ENCODE data around the gene NDUFA3.
A peak's percentile ranks its signal among the peaks of the same experiment; 100 is the strongest.

Gene NDUFA3

DNA sequence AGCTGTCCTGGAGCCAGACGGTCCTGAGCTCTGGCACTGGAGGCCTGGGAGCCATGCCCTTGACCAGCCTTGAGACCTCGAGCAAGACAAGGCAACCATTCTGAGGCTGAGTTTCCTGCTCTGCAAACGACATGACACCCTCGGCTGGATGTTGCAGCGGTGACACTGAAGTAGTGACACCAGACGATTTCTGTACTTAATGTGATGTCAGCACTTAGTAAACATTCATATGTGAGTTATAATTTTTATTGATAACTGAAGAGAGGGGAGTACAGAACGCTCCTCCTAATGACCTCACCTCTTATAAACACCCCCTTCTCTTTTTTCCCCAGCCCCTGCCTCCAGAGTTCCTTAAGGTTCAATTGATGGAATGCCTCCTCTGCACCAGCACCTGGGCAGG lies 5.8 kb downstream of the NDUFA3 start:
- no peak for DNase-seq

DNA sequence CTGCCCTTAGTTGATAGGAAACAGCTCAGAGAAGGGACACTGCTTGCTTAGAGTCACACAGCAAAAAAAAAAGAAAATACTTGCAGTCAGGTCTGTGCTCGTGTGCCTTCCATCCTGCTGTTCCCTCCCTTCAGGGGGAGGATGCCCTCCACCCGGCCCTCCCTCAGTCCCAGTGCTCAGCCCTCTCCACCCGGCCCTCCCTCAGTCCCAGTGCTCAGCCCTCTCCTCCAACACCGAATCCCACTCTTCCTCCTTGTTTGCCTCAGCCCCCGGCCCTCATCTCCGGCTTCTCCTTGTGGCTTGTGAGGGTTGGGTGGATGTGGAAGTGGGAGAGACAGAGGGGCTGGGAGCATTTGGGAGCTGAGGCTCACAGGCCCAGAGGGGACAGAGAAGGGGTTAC lies 7.0 kb downstream of the NDUFA3 start:
- no peak for DNase-seq

DNA sequence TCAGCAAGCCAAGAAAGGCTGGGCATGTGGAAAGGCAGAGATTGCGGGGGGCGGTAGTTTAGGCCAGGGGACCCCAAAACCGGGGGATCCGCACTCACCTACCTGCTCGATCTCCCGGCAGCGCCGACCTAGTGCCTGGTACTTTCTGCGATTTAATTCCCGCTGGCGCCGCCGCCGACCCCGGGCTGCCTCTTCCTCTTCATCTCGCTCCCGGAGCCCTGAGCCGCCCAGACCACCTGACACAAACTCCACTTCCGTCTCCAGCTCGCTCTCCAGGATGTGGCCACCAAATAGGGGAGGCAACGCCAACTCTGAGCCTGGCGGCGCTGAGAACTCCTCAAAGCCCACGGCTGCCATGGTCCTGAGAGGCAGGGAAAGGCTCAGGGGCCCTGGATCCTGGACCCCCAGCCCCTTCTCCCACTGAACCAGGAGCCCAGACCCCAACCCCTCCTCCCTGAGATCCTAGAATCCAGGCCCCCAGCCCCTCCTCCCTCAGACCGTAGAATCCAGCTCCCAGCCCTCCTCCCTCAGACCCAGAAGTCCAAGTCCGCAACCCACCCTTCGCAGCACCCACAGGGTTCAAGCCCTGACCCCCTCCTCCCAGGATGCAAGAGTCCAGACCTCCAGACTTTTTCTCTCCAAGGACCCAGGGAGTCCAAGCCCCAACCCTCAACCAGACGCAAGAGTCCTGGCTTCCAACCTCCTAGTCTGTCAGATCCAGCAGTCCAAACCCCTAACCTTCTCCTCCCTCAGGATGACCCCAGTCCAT lies 11.9 kb downstream of the NDUFA3 start:
- no peak for DNase-seq

DNA sequence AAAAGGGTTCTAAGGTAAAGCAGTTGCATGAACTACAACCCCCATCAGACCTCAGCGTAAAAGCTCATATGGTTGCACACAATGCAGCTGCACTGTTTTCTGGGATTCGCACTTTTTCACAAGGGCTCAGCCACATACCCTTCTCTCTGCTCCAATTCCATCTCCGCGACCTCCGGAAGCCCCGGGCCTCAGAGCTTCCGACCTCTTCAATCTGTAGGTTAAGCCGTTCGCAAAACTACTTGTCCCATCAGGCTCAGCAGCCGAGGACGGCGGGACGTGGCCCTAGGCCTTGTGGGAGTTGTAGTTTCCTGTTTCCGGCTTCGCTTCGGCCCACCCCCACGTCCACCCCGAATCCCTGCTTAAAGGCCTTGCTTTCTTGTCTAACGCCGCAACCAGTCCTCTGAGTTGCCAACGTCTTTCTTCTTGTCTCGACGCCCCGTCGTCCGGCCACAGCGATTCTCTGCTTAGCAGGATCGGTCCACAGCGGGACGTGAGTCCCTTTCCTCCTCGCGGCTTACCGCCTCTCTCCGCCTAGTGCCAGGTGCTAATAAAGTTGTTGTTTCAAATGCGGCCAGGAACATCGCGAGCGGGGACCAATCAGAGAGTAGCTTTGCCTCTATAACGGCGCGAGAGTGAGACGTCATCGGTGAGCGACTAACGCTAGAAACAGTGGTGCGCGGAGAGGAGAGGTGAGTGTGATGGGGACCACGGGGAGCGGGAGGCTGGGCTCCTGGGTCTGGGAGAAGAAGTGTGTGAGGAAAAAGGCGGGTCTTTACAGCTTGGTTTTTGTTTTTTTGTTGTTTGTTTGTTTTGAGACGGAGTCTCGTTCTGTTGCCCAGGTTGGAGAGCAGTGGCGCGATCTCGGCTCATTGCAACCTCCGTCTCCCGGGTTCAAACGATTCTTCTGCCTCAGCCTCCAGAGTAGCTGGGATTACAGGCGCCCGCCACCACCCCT lies 12.7 kb downstream of the NDUFA3 start, which contains the start of the genes PRPF31 and TFPT:
TSS of gene PRPF31 (plus strand) at position 646 of the 955 bp plus-strand sequence. CDS start 2,525 bp downstream, outside the sequence.
TSS of gene TFPT (minus strand) at position 549 of the 955 bp plus-strand sequence. CDS start at position 161, 388 bp downstream.
- peak; percentile 91 for DNase-seq

DNA sequence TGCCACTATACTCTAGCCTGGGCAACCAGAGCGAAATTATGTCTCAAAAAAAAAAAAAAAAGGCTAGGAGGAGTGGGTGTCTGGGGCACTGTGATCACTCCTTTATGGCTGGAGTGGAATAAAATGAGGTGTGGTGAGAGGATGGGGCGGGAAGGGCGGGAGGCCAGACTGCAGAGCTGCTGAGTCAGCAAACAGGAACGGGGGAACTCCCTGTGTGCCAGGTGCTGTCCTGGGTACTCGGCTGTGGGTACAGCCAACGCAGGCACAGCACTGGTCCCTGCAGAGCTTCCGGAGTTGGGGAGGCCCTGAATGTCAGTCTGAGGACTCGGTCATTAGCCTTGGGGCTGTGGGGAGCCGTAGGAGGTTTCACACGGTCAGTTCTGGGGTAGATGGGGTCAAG lies 18.6 kb downstream of the NDUFA3 start:
- no peak for DNase-seq

DNA sequence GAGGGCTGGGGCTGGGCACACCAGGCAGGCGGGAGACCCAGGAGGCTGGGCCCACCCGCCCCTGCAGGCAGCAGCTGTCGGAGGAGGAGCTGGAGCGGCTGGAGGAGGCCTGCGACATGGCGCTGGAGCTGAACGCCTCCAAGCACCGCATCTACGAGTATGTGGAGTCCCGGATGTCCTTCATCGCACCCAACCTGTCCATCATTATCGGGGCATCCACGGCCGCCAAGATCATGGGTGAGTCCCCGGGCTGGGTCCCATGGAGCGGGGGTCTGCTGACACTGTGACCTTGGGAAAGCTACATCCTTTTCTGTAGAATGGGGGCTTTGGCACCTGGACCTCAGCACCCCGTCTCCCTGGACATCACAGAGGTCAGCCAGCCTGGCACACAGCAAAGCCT lies 21.0 kb downstream of the NDUFA3 start:
- no peak for DNase-seq

DNA sequence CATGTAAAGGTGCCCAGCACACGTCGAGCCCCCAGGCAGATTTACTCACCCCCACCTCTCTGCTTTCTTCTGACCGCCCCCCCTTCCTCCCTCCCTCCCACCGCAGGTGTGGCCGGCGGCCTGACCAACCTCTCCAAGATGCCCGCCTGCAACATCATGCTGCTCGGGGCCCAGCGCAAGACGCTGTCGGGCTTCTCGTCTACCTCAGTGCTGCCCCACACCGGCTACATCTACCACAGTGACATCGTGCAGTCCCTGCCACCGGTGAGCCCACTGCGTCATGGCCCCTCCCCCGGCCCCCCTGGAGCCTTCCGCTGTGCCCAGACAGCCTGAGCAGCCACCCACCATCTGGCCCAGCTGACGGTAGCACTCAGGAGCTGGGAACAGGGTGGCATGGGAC lies 21.7 kb downstream of the NDUFA3 start:
- no peak for DNase-seq

DNA sequence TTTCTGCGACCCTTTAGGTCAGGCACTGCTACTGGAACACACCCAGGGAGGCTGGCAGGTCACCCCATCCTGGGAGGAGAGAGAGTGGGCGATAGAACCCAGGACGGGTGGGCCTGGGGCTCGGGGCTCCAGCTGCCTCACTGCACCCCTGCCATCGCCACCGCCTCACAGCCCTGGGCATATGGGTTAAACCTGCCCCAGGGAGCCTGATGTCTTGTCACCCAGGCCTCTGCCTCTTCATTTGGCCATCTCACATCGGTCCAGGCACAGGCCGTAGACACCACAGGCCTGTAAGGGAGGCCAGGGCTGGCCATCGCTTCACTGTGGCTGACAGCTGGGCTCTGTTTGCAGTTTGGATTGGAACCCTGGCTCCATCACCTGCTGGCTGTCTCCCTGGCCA lies 23.1 kb downstream of the NDUFA3 start:
- DNase-seq = no peak

DNA sequence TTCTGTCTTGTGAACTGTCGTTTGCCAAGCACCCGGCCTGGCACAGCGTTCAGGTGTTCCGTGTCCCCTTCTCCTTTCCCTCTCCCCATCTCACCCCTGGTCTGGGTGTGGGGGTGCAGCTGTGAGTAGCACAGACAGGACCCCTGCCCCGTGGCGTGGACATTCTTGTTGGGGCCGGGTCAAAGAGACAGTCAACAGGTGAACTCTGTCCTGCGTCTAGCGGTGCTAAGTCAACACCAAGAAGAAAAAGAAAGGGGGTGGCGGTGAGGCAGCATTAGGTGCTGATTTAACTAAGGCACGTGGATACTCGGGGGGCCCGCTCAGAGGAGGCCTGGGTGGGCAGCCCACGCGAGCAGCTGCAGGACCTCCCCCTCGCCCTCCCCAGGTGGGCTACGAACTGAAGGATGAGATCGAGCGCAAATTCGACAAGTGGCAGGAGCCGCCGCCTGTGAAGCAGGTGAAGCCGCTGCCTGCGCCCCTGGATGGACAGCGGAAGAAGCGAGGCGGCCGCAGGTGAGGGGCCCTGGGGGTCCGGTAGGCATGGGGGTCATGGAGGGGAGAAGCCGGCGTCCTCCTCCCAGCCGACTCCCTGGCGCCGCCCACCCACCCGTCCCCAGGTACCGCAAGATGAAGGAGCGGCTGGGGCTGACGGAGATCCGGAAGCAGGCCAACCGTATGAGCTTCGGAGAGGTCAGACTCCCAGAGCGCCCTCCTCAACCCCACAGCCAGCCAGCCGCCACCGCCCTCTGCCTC lies 25.2 kb downstream of the NDUFA3 start:
- DNase-seq = no peak

DNA sequence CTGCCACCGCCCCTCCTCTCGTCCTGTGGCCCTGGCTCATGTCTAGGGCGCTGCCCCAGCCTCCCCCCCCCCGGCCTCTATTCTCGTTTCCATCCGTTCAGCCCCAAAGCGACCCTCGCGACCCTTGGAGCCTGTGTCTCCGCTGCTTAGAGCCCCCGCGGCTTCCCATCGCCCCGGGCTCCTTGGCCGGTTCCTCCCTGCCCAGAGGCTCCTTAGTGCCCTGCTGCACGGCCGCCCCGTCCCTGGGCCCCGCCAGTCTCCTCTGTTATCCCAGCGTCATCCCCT lies 25.7 kb downstream of the NDUFA3 start:
- DNase-seq = no peak

DNA sequence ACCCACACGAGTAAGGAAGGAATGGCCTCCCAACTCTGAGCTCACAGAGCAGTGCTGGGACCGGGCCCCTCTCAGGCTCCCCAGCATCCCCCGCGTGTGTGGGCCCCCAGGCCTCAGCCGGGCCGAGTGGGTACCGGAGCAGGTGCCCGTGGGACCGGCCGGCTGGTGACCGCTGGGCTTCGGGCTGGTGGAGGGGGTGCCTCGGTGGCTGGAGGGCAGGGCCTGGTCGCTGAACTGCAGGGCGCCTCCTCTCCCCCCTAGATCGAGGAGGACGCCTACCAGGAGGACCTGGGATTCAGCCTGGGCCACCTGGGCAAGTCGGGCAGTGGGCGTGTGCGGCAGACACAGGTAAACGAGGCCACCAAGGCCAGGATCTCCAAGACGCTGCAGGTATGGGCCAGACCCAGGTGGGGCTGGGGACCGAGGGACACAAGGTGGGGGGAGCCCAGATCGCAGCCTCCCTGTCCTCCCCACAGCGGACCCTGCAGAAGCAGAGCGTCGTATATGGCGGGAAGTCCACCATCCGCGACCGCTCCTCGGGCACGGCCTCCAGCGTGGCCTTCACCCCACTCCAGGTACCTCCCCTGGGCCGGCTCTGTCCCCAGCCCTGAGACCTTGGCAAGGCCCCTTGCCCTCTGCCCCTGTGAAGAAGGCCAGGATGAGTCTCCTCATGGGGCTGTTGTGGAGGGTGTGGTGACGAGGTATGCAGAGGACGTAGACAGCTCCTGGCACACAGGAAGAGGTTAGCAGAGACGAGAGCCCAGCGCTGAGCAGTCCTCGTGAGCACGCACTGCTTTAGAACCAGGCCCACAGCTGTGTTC lies 26.4 kb downstream of the NDUFA3 start:
- DNase-seq = no peak

DNA sequence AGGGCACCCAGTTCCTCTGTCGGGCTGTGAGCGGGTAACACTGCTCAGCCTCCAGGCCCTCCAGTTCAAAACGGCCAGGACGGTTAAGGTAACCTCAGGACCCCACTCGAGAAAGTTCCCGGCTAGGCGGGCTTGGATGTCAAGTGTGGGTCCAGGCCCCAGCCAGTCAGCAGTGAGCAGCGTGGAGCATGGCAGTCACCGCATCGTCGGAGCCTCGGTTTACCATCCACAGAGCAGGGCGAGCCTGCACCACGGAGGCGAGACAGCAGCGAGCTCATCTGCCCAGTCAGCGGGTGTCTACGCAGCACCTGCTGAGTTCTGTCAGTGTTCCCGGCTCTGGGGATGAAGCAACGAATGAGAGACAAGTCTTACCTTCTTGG lies 27.0 kb downstream of the NDUFA3 start:
- DNase-seq = no peak

DNA sequence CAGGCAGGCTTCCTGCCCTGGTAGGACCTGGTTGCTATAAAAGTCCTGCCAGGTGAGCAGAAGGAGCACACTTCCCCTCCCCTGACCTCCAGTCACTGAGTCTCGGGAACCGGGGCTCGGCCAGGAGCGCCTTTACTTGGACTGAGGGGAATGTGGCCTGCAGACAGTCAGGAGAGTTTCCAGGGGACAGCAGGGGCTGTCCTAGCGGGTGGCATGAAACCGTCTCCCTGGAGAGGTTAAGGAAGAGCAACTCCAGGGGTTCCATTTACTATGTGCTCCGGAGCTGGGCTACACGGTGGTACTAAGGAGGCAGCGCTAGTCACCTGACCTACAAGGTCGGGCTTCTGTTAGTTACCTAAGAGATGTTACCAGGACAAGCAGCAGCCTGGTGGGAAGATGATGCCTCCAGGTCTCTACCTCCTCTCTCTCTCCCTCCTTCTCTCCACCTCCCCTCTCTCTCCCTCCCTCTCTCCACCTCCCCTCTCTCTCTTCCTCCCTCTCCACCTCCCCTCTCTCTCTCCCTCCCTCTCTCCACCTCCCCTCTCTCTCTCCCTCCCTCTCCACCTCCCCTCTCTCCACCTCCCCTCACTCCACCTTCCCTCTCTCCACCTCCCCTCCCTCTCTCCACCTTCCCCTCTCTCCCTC lies 30.8 kb downstream of the NDUFA3 start:
- DNase-seq = no peak

DNA sequence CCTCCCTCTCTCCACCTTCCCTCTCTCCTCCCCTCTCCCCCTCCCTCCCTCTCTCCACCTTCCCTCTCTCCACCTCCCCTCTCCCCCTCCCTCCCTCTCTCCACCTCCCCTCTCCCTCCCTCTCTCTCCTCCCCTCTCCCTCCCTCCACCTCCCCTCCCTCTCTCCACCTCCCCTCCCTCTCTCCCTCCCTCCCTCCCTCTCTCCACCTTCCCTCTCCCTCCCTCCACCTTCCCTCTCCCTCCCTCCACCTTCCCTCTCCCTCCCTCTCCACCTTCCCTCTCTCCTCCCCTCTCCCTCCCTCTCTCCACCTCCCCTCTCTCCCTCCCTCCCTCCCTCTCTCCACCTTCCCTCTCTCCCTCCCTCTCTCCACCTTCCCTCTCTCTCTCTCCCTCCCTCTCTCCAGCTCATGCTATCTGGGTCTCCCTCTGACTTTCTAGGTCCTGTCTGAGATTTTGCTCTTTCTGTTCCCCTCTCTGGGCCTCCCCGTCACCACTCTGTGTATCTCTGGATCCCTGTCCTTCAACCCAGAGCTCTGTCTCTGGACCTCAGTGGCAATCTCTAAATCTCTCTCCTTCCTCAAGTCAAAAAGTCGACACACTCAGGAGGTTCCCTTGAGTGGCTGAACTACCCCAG lies 31.4 kb downstream of the NDUFA3 start:
- no peak for DNase-seq

DNA sequence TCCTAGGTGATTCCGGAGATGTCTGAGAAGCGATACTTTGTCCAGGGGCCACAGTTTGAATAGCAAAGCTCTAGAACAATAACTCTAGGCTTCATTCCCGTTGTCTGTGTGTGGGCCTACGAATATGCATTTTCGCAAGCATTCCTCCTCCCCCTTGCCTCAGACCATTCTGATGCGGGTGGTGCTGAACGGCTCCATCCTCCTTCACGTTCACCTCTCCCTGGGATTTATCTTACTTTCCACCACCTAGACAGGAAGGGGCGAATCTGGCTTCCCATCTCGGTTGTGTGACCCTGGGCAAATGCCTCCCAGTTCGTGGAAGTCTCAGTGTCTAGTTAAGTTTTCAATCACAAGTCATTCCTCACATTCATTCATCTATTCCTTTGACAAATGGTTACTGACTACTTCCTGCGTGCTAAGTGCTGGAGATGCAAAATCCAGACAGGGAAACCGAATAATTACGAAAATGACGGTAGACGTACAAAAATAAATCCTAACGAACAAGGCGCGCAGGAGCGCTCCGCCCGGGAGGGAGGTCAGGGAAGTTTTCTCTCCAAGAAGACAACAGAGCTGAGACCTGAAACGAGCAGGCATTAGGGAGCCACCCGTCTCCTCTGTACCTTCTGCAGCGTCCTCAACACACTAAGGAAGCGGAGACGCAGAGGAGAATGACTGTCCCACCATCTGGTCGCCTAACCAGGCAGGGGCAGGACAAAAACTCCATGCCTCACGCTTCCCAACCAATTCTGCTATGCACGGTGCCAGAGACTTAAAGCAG lies 33.6 kb downstream of the NDUFA3 start:
- no peak for DNase-seq

DNA sequence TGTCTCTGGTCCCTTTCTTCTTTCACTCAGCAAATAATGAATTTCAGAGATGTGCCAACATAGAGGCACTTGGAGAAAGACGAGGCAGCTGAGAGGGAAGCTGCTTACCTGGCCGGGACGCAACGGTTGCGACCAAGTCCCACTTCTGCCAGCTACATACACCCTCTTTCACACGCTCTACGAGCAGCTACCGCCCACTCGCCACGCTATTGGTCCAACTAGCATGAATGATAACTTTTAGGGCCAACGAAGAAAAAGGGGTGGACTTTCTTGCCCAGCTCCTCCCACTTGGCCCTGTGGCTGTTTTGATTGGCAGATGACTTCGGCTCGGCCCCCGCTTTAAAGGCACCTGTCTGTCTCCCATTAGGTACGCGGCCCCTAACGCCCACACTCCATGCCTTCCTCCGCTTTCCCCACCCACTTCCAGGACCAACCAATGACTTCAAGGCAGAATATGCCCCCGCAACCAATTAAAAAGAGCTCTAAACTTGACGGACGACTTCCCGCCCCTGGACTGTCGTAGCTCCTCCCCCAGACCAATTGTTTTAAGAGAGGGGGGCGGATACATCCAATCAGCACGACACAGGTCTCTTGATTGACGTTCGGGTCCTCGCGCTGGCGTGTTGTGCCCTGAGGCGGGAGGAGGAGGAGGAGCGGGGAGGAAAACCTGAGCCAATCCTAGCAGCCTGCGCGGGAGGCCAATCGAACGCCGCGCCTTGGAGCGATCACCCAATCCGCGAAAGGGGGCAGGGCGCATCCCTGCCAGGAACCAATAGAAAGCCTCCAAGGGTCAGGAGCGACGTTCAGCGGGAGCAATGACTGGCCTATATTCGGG lies 34.4 kb downstream of the NDUFA3 start:
- DNase-seq = peak; percentile 100

DNA sequence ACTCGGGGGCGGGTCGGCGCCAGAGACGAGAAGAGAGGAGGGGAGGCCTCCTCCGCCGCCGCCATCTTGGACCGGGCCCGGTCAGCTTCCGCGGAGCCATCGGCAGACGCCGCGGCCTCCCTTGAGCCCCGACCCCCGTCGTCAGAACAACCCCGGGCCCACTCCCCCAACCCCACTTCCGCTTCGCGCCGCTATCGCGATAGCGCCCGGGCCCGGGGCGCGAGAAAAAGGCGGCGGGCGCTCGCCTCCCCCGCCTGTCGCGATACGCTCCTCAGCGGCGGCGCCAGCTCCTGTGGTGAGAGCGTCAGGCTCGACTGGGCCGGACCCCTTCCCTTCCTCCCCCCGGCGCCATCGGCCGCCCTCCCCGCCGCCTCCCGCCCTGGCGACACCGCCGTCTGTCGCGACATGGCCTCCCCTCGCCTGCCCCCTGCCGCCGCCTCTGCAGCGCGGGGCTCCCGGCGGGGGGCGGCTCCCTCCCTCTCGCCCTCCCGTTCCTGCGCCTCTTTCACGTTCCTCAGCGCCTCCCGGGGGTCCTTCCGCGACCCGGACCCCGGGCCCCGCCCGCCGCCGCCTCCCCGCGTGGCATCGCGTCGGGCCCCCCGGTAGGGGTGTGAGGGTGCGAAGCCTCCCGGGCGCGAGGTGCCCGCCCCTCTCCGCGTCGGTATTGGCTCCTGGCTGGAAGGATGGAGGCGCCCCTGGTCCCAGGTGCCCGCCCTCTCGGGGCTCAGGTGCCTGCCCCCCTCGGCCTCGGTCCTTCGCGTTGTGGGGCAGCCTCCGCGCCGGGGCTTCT lies 35.2 kb downstream of the NDUFA3 start, which contains the start of gene CNOT3:
TSS of gene CNOT3 (plus strand) at position 64 of the 790 bp plus-strand sequence. CDS start 5,217 bp downstream, outside the sequence.
- DNase-seq = no peak

DNA sequence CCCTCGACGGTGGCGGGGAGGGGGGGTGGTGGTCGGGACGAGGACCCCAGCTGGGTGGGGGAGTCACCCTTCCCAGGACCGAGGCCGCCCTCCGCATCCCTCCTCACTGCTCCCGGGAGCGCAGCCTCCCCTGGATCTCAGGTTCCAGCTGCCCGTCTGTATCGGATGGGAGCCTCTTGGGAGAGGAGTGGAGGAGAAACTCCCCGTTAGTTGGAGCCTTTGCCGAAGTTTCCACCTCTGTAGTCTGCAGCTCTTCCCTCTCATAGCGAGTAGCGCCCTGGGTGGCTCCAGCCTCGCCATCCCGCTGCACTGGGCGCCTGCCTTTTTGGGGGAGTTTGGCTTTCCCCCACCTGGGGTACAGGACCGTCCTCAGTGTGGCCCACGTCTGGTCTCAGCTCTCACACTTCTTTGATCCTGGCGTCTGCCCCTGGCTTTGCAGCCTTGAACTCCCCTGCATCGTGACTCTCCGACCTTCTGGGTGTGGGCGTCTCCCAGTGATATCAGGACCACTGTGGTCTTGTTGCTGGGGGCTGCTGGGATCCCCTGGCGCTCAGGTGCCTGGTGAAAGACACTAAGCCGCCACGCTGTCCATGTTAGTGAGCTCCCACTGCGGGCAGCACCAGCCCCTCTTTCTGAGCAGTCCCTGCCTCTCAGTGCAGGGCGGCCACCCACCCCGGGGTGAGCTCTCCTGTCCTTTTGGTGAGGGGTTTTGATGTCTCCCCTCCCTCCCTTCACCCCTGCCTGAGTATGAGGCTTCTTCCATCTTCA lies 36.0 kb downstream of the NDUFA3 start:
- DNase-seq = no peak
